Measurements from ENCODE around the gene FSIP1. TPM values are rescaled to one million over a fixed set of nuclear protein-coding genes. Genes with fewer than 3 reads are reported as not detected.
A peak's percentile ranks its signal among the peaks of the same experiment; 100 is the strongest.

FSIP1 gene
- total and polyA plus RNA-seq, 7 donors, result 0.04 to 2.4 (median 0.63) TPM; not detected in 1

DNA sequence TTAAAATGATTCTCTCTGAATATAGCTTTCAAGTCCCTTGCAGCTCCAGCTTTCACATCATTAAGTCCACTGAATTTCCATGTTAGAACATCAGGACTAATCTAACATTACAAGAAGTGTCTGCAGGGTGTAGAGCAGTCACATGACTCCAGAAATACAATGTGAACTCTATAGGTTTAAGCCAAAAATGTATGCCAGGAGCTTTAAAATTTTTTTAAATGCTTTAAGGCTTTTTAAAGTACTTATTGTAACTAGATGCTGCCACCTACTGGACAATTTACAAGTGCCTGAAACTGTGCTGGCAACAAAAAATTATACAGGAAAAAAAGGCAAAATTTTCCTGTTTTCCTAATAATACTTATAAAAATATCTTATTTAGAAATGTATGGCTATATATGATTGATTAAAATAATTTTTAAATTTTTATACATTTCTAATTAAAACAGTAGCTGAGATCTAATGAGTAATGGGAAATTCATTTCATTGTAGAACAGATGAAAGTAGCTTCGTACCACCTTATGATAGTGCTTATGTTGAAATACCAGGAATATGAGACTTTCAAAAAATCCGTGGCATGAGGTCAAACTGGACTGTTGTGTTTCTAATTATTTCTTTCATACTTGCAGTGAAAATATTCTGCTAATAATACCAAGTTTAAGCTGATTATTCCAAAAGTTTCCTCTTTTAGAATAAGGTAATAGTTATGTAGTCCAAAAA, 25.7 kb downstream of the FSIP1 start:
- H3K27ac ChIP-seq, result no peak overlapping the region
- intact Hi-C loops (cut with DNase I), result loop anchor here (1.0 to 10.0 kb wide), 5 partner anchors 70 to 1050 kb away; partner anchors contain the start of gene THBS1 (in 1 of the 2)
- H3K9me3 ChIP-seq, result no peaks in the 10 kb centered on the region
- H3K36me3 ChIP-seq (ENCODE audit: insufficient read depth in 1 of 2, low read depth in 1 of 2), result no peaks in the 10 kb centered on the region
- H3K27me3 ChIP-seq (ENCODE audit: insufficient read depth in 3 of 3, low read length in 2 of 3), result peaks cover 0 to 2% (median 0%) of the 10 kb centered on the region in 3 donors
- no peak overlapping the region for H3K4me3 ChIP-seq
- no peak for ATAC-seq
- peak; percentile 88 for TF ChIP-seq CTCF (IDR thresholded peaks at IDR 0.05)
- no peaks in the 10 kb centered on the region for H3K4me1 ChIP-seq
- DNase-seq, result no peak
- 49 to 53% (median 50%) methylated on average over 2 of the region's 2 CpGs for WGBS, 3 donors

GRCh38 chr15:39752991-39753390, 29.6 kb downstream of the FSIP1 start:
- Histone ChIP-seq H3K27ac (no peak overlapping the region), H3K4me1 (no peaks in the 10 kb centered on the region), H3K36me3 (ENCODE audit: insufficient read depth in 1 of 2, low read depth in 1 of 2) (no peaks in the 10 kb centered on the region), H3K9me3 (no peaks in the 10 kb centered on the region), H3K27me3 (ENCODE audit: insufficient read depth in 3 of 3, low read length in 2 of 3) (peaks cover 0 to 2% (median 0%) of the 10 kb centered on the region in 3 donors), H3K4me3 (no peak overlapping the region)
- TF ChIP-seq CTCF (IDR thresholded peaks at IDR 0.05), result no peak
- ATAC-seq (no peak), DNase-seq (no peak)
- intact Hi-C loops (cut with DNase I), result loop anchor here in 1 of 2 donors (10.0 kb wide), 2 partner anchors 168 to 938 kb away; partner anchors contain the start of gene THBS1
- 30 to 68% (median 39%) methylated on average over 1 of the region's 1 CpG for WGBS, 3 donors

DNA sequence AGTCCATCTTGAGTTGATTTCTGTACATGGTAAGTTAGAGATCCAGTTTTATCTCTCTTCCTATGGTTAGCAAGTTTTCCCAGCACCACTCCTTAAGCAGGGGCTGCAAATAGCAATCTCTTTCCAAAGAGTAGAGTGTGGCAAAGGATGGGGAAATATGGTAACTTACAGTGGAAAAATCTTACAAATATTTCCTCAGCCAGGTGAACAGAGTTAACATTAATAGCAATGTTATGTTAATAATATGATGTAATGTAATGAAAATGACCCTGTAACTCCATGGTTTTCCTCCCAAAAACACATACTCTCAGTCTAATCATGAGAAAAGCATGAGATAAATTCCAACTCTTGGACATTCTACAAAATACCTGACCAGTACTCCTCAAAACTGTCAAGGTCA, 30.4 kb downstream of the FSIP1 start:
- no peak for TF ChIP-seq CTCF (IDR thresholded peaks at IDR 0.05)
- intact Hi-C loops (cut with DNase I), result loop anchor here in 1 of 2 donors (10.0 kb wide), 2 partner anchors 167 to 937 kb away; partner anchors contain the start of gene THBS1
- Histone ChIP-seq H3K4me1 (no peaks in the 10 kb centered on the region), H3K36me3 (ENCODE audit: insufficient read depth in 1 of 2, low read depth in 1 of 2) (no peaks in the 10 kb centered on the region), H3K9me3 (no peaks in the 10 kb centered on the region), H3K4me3 (no peak overlapping the region), H3K27me3 (ENCODE audit: insufficient read depth in 3 of 3, low read length in 2 of 3) (peaks cover 0 to 2% (median 0%) of the 10 kb centered on the region in 3 donors), H3K27ac (no peak overlapping the region)
- no peak for DNase-seq
- ATAC-seq, result no peak

GRCh38 chr15:39748276-39748675, 34.4 kb downstream of the FSIP1 start:
- WGBS, 3 donors, result 26 to 30% (median 27%) methylated on average over 2 of the region's 2 CpGs
- Histone ChIP-seq H3K27ac (no peak overlapping the region), H3K4me1 (no peaks in the 10 kb centered on the region)

More at GRCh38 chr15:39748276-39748675, 34.4 kb downstream of the FSIP1 start:
- intact Hi-C loops (cut with DNase I), result loop anchor here in 1 of 2 donors (5.0 kb wide), 1 partner anchor 51 kb away; no protein-coding TSS in a partner anchor
- DNase-seq (no peak), ATAC-seq (no peak)
- H3K4me3 ChIP-seq, result no peak overlapping the region
- no peaks in the 10 kb centered on the region for H3K9me3 ChIP-seq
- no peaks in the 10 kb centered on the region for H3K36me3 ChIP-seq (ENCODE audit: insufficient read depth in 1 of 2, low read depth in 1 of 2)
- no peaks in the 10 kb centered on the region for H3K27me3 ChIP-seq (ENCODE audit: insufficient read depth in 3 of 3, low read length in 2 of 3)
- TF ChIP-seq CTCF (IDR thresholded peaks at IDR 0.05), result no peak

Data from psoas muscle (tissue), 8 donors.